ENCODE measurements around the gene SECISBP2L. TPM values are rescaled to one million over a fixed set of nuclear protein-coding genes. Genes with fewer than 3 reads are reported as not detected.

The SECISBP2L gene
- total RNA-seq, 4 donors from 2014 or later = 27.7 to 63.2 (median 33.2) TPM

- no peak for DNase-seq
- Histone ChIP-seq H3K4me3 (no peak overlapping the region), H3K9me3 (no peaks in the 10 kb centered on the region), H3K4me1 (no peaks in the 10 kb centered on the region), H3K27ac (no peak overlapping the region), H3K27me3 (no peaks in the 10 kb centered on the region), H3K36me3 (no peaks in the 10 kb centered on the region)
- 69 to 72% methylated on average over 3 of the region's 3 CpGs for WGBS, 2 donors (ENCODE audit: low coverage in 1 of 2)
- intact Hi-C loops (cut with DNase I; ENCODE audit: low total_unique reads) (no loop called here), in situ Hi-C loops (cut with MboI; ENCODE audit: low pct_ligation_motif_present in 1 of 4, low pct_unique_long_range_greater_than_20kb in 1 of 4, low sequenced_read_pairs in 3 of 4) (no loop called here)
- TF ChIP-seq POLR2AphosphoS5 (IDR thresholded peaks at IDR 0.05) (no peak), EP300 (IDR thresholded peaks at IDR 0.05; ENCODE audit: low read depth) (no peak), CTCF (IDR thresholded peaks at IDR 0.05) (no peak), POLR2A (IDR thresholded peaks at IDR 0.05) (no peak)
Observed at GRCh38 chr15:49064884-49065283, 18.6 kb upstream of the SECISBP2L start.

- Histone ChIP-seq H3K36me3 (no peaks in the 10 kb centered on the region), H3K4me1 (no peaks in the 10 kb centered on the region), H3K4me3 (no peak overlapping the region), H3K9me3 (no peaks in the 10 kb centered on the region), H3K27ac (no peak overlapping the region), H3K27me3 (no peaks in the 10 kb centered on the region)
- 50 to 56% methylated on average over 1 to 3 of the region's 3 CpGs for WGBS, 2 donors (ENCODE audit: low coverage in 1 of 2)
- intact Hi-C loops (cut with DNase I; ENCODE audit: low total_unique reads) (no loop called here), in situ Hi-C loops (cut with MboI; ENCODE audit: low pct_ligation_motif_present in 1 of 4, low pct_unique_long_range_greater_than_20kb in 1 of 4, low sequenced_read_pairs in 3 of 4) (no loop called here)
- DNase-seq = no peak
- TF ChIP-seq POLR2A (IDR thresholded peaks at IDR 0.05) = no peak
- no peak for TF ChIP-seq CTCF (IDR thresholded peaks at IDR 0.05)
- no peak for TF ChIP-seq EP300 (IDR thresholded peaks at IDR 0.05; ENCODE audit: low read depth)
- no peak for TF ChIP-seq POLR2AphosphoS5 (IDR thresholded peaks at IDR 0.05)
Observed at GRCh38 chr15:49064281-49064653, 18.0 kb upstream of the SECISBP2L start.

GRCh38 chr15:49063402-49064280 is 17.4 kb upstream of the SECISBP2L start:
- no peak overlapping the region for H3K4me3 ChIP-seq
- no peaks in the 10 kb centered on the region for H3K4me1 ChIP-seq
- H3K27me3 ChIP-seq = no peaks in the 10 kb centered on the region
- no peak for TF ChIP-seq POLR2AphosphoS5 (IDR thresholded peaks at IDR 0.05)
- no peak for TF ChIP-seq CTCF (IDR thresholded peaks at IDR 0.05)
- TF ChIP-seq POLR2A (IDR thresholded peaks at IDR 0.05) = no peak
- TF ChIP-seq EP300 (IDR thresholded peaks at IDR 0.05; ENCODE audit: low read depth) = no peak
- no peak for DNase-seq
- in situ Hi-C loops (cut with MboI; ENCODE audit: low pct_ligation_motif_present in 1 of 4, low pct_unique_long_range_greater_than_20kb in 1 of 4, low sequenced_read_pairs in 3 of 4) = no loop called here
- no peak overlapping the region for H3K27ac ChIP-seq
- H3K9me3 ChIP-seq = no peaks in the 10 kb centered on the region
- no peaks in the 10 kb centered on the region for H3K36me3 ChIP-seq
- intact Hi-C loops (cut with DNase I; ENCODE audit: low total_unique reads) = no loop called here
- 58 to 77% methylated on average over 9 to 14 of the region's 14 CpGs for WGBS, 2 donors (ENCODE audit: low coverage in 1 of 2)

GRCh38 chr15:49062900-49063299 is 16.7 kb upstream of the SECISBP2L start:
- Histone ChIP-seq H3K9me3 (no peaks in the 10 kb centered on the region), H3K27ac (no peak overlapping the region), H3K4me3 (no peak overlapping the region), H3K36me3 (no peaks in the 10 kb centered on the region), H3K27me3 (no peaks in the 10 kb centered on the region), H3K4me1 (no peaks in the 10 kb centered on the region)
- in situ Hi-C loops (cut with MboI; ENCODE audit: low pct_ligation_motif_present in 1 of 4, low pct_unique_long_range_greater_than_20kb in 1 of 4, low sequenced_read_pairs in 3 of 4) = no loop called here
- TF ChIP-seq POLR2AphosphoS5 (IDR thresholded peaks at IDR 0.05) = no peak
- TF ChIP-seq POLR2A (IDR thresholded peaks at IDR 0.05) = no peak
- TF ChIP-seq CTCF (IDR thresholded peaks at IDR 0.05) = no peak
- no peak for TF ChIP-seq EP300 (IDR thresholded peaks at IDR 0.05; ENCODE audit: low read depth)
- WGBS, 2 donors (ENCODE audit: low coverage in 1 of 2) = 84% methylated on average over 8 to 13 of the region's 13 CpGs
- intact Hi-C loops (cut with DNase I; ENCODE audit: low total_unique reads) = no loop called here
- DNase-seq = no peak
